ENCODE data around the gene ANKRD6.
"Not testable (repeated sequence)": the region's sequence is repeated elsewhere in the genome, so short reads cannot be mapped to it uniquely, and the experiment has no call there.

The ANKRD6 gene

GRCh38 chr6:89641581-89641980, 208.6 kb downstream of the ANKRD6 start:
- H3K4me1 Mint-ChIP-seq = peaks cover 17% of the 10 kb centered on the region
- not testable (repeated sequence) for H3K27ac Mint-ChIP-seq (ENCODE audit: low read depth); H3K4me3 Mint-ChIP-seq; DNase-seq (ENCODE audit: low spot score in 2 of 2); H3K27me3 Mint-ChIP-seq; ATAC-seq (replicated peaks; ENCODE audit: extremely low read depth, poor library complexity, severe bottlenecking); H3K9me3 Mint-ChIP-seq
- H3K36me3 Mint-ChIP-seq (ENCODE audit: insufficient read depth) = peaks cover 23% of the 10 kb centered on the region

DNA sequence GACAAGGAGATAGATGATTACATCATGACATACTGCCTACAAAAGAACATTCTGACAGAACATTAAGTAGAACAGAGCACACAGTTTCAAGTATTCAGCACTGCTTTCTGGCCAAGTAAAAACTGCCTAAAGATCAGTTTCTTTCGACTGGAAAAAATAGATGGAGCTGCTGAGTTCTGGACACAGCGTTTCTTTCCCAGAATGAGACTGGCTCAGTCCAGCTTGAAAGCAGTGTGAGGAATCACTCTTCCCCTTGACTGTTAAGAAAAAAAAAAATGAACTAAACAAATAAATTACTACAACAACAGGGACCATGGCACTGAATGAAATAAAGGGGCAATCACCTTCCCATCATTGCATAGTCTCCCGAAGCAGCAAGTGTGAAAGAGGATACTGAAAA, 210.0 kb downstream of the ANKRD6 start:
- H3K4me1 Mint-ChIP-seq = peaks cover 17% of the 10 kb centered on the region
- H3K36me3 Mint-ChIP-seq (ENCODE audit: insufficient read depth) = peaks cover 32% of the 10 kb centered on the region
- no peak for DNase-seq (ENCODE audit: low spot score in 2 of 2)
- H3K4me3 Mint-ChIP-seq = no peak overlapping the region
- H3K27me3 Mint-ChIP-seq = no peaks in the 10 kb centered on the region
- H3K9me3 Mint-ChIP-seq = no peaks in the 10 kb centered on the region
- no peak for ATAC-seq (replicated peaks; ENCODE audit: extremely low read depth, poor library complexity, severe bottlenecking)
- H3K27ac Mint-ChIP-seq (ENCODE audit: low read depth) = no peak overlapping the region

GRCh38 chr6:89643406-89643805, 210.5 kb downstream of the ANKRD6 start:
- Mint-ChIP-seq H3K4me3 (no peak overlapping the region), H3K36me3 (ENCODE audit: insufficient read depth) (peaks cover 33% of the 10 kb centered on the region), H3K9me3 (no peaks in the 10 kb centered on the region), H3K27me3 (no peaks in the 10 kb centered on the region), H3K4me1 (peaks cover 13% of the 10 kb centered on the region), H3K27ac (ENCODE audit: low read depth) (no peak overlapping the region)
- no peak for ATAC-seq (replicated peaks; ENCODE audit: extremely low read depth, poor library complexity, severe bottlenecking)
- no peak for DNase-seq (ENCODE audit: low spot score in 2 of 2)

GRCh38 chr6:89644864-89645263, 211.9 kb downstream of the ANKRD6 start:
- Mint-ChIP-seq H3K27ac (ENCODE audit: low read depth) (no peak overlapping the region), H3K4me3 (no peak overlapping the region), H3K36me3 (ENCODE audit: insufficient read depth) (peaks cover 36% of the 10 kb centered on the region), H3K9me3 (no peaks in the 10 kb centered on the region), H3K27me3 (no peaks in the 10 kb centered on the region), H3K4me1 (no peaks in the 10 kb centered on the region)
- DNase-seq (ENCODE audit: low spot score in 2 of 2) (no peak), ATAC-seq (replicated peaks; ENCODE audit: extremely low read depth, poor library complexity, severe bottlenecking) (no peak)

- Mint-ChIP-seq H3K27me3 (no peaks in the 10 kb centered on the region), H3K27ac (ENCODE audit: low read depth) (no peak overlapping the region), H3K9me3 (no peaks in the 10 kb centered on the region), H3K4me1 (no peaks in the 10 kb centered on the region), H3K4me3 (no peak overlapping the region), H3K36me3 (ENCODE audit: insufficient read depth) (peaks cover 60% of the 10 kb centered on the region)
- DNase-seq (ENCODE audit: low spot score in 2 of 2) (no peak), ATAC-seq (replicated peaks; ENCODE audit: extremely low read depth, poor library complexity, severe bottlenecking) (no peak)
These were observed 216.7 kb downstream of the ANKRD6 start for GRCh38 chr6:89649682-89650081.

GRCh38 chr6:89650579-89650978, 217.6 kb downstream of the ANKRD6 start:
- Mint-ChIP-seq H3K27me3 (no peaks in the 10 kb centered on the region), H3K27ac (ENCODE audit: low read depth) (no peak overlapping the region), H3K36me3 (ENCODE audit: insufficient read depth) (peaks cover 63% of the 10 kb centered on the region), H3K4me1 (no peaks in the 10 kb centered on the region), H3K4me3 (no peak overlapping the region), H3K9me3 (no peaks in the 10 kb centered on the region)
- ATAC-seq (replicated peaks; ENCODE audit: extremely low read depth, poor library complexity, severe bottlenecking) (no peak), DNase-seq (ENCODE audit: low spot score in 2 of 2) (no peak)

- DNase-seq (ENCODE audit: low spot score in 2 of 2) (no peak), ATAC-seq (replicated peaks; ENCODE audit: extremely low read depth, poor library complexity, severe bottlenecking) (no peak)
- Mint-ChIP-seq H3K9me3 (no peaks in the 10 kb centered on the region), H3K4me1 (peaks cover 5% of the 10 kb centered on the region), H3K36me3 (ENCODE audit: insufficient read depth) (peaks cover 58% of the 10 kb centered on the region), H3K27me3 (no peaks in the 10 kb centered on the region), H3K4me3 (no peak overlapping the region), H3K27ac (ENCODE audit: low read depth) (no peak overlapping the region)
These were observed 222.2 kb downstream of the ANKRD6 start for GRCh38 chr6:89655122-89655521.

DNA sequence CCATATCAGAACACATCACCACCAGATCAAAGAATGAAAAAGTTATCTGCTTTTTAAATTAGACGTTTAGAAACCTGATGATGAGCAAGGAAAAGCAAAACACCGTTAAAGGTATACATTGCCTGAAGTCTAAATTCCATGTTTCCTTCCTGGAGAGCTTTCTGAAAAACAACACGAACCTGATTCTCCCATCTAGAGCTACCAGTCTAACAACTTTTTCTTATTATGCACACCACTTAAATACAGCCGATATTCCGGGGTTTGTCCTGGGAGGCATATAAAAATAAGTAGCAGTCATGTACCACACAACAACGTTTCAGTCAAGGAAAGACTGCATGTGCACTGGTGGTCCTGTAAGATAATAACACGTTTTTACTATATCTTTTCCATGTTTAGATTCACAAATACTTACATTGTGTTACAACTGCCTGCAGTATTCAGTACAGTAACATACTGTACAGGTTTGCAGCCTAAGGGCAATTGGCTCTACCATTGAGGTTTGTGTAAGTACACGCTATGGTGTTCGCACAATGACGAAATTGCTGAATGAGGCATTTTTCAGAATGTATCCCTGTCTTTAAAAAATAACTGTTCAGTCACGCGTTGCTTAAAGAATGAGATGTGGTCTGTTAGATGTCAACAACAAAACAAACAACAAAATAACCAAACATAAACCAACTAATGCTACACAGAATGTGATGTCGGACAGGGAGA, 224.7 kb downstream of the ANKRD6 start:
- H3K36me3 Mint-ChIP-seq (ENCODE audit: insufficient read depth) = peaks cover 46% of the 10 kb centered on the region
- ATAC-seq (replicated peaks; ENCODE audit: extremely low read depth, poor library complexity, severe bottlenecking) (no peak), DNase-seq (ENCODE audit: low spot score in 2 of 2) (no peak)
- peak overlapping the region; percentile 67 for H3K27ac Mint-ChIP-seq (ENCODE audit: low read depth)
- peaks cover 5% of the 10 kb centered on the region for H3K4me1 Mint-ChIP-seq
- H3K9me3 Mint-ChIP-seq = no peaks in the 10 kb centered on the region
- no peak overlapping the region for H3K4me3 Mint-ChIP-seq
- H3K27me3 Mint-ChIP-seq = no peaks in the 10 kb centered on the region

DNA sequence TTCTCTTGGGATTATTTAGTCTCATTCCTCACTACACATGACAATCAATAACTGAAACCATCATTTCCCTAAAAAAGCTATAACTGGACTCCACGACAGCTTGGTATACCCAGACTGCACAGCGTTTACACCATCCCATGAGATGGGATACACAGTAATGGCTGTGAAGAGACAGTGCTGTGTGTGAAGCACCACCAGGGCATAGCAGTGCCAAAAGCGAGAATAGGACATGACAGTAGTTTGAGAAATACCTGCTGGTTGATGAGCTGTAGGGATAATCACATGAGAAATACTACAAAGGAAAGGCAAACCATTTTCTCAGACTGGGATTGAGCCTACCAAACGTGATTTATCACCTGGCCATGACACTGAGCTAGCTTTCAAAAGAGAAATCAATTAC, 228.0 kb downstream of the ANKRD6 start:
- peaks cover 42% of the 10 kb centered on the region for H3K36me3 Mint-ChIP-seq (ENCODE audit: insufficient read depth)
- ATAC-seq (replicated peaks; ENCODE audit: extremely low read depth, poor library complexity, severe bottlenecking) = no peak

DNA sequence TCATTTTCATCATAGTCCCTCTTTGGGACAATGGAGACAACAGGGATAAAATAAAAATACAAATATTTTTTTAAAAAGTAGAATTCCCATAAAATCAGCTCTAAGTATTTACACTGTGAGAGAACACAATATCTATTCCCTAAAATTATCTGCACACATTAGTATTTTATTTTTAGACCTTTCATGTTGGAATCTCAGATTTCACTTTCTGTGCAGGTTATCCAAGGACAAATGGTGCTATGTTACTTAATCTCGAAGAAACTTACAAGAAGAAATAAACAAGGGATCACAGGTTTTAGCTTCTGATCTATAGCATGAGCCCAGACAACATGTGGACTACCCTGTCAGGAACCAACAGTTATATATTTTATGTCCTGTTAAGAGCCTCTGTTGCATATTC, 228.6 kb downstream of the ANKRD6 start:
- no peaks in the 10 kb centered on the region for H3K9me3 Mint-ChIP-seq
- H3K36me3 Mint-ChIP-seq (ENCODE audit: insufficient read depth) = peaks cover 43% of the 10 kb centered on the region
- H3K27ac Mint-ChIP-seq (ENCODE audit: low read depth) = no peak overlapping the region
- H3K4me1 Mint-ChIP-seq = peaks cover 5% of the 10 kb centered on the region
- DNase-seq (ENCODE audit: low spot score in 2 of 2) (no peak), ATAC-seq (replicated peaks; ENCODE audit: extremely low read depth, poor library complexity, severe bottlenecking) (no peak)
- H3K27me3 Mint-ChIP-seq = no peaks in the 10 kb centered on the region
- no peak overlapping the region for H3K4me3 Mint-ChIP-seq

More for the DNA sequence above, 228.0 kb downstream of the ANKRD6 start:
- peaks cover 5% of the 10 kb centered on the region for H3K4me1 Mint-ChIP-seq
- H3K27me3 Mint-ChIP-seq = no peaks in the 10 kb centered on the region
- H3K4me3 Mint-ChIP-seq = no peak overlapping the region
- no peak overlapping the region for H3K27ac Mint-ChIP-seq (ENCODE audit: low read depth)
- no peak for DNase-seq (ENCODE audit: low spot score in 2 of 2)
- no peaks in the 10 kb centered on the region for H3K9me3 Mint-ChIP-seq

DNA sequence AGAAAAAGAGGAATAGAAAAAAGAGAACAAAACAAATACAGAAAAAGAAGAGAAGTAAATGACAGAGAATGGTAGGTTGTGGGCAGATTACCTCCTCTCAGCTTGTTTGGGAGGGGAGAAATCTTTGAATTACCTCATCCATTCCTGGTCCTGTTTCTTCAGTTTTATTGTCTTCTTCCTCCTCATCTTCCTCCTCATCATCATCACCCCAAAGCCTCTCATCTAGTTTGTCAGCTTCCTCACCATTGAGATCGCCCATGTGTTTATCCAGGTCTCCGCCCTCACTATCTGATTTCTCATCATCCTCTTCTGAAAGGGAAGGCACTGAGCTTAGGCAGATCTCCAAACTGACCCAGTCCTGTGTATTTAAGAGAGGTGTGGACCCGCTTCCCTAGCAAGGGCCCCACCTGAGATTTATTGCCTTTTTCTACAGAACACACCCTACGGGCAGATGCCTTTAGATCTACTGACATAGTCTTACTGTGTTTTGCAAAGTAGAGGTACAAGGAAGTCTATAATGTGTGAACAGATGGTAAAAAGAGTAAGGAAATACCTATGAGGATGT, 229.8 kb downstream of the ANKRD6 start:
- ATAC-seq (replicated peaks; ENCODE audit: extremely low read depth, poor library complexity, severe bottlenecking) = no peak
- H3K4me1 Mint-ChIP-seq = peaks cover 5% of the 10 kb centered on the region
- no peak overlapping the region for H3K4me3 Mint-ChIP-seq
- peaks cover 42% of the 10 kb centered on the region for H3K36me3 Mint-ChIP-seq (ENCODE audit: insufficient read depth)
- no peaks in the 10 kb centered on the region for H3K27me3 Mint-ChIP-seq
- DNase-seq (ENCODE audit: low spot score in 2 of 2) = no peak
- H3K9me3 Mint-ChIP-seq = no peaks in the 10 kb centered on the region
- H3K27ac Mint-ChIP-seq (ENCODE audit: low read depth) = no peak overlapping the region

GRCh38 chr6:89667872-89668556, 235.1 kb downstream of the ANKRD6 start:
- no peaks in the 10 kb centered on the region for H3K27me3 Mint-ChIP-seq
- ATAC-seq (replicated peaks; ENCODE audit: extremely low read depth, poor library complexity, severe bottlenecking) (no peak), DNase-seq (ENCODE audit: low spot score in 2 of 2) (no peak)
- H3K36me3 Mint-ChIP-seq (ENCODE audit: insufficient read depth) = peaks cover 47% of the 10 kb centered on the region
- no peaks in the 10 kb centered on the region for H3K9me3 Mint-ChIP-seq
- H3K4me3 Mint-ChIP-seq = no peak overlapping the region
- no peak overlapping the region for H3K27ac Mint-ChIP-seq (ENCODE audit: low read depth)
- H3K4me1 Mint-ChIP-seq = no peaks in the 10 kb centered on the region

DNA sequence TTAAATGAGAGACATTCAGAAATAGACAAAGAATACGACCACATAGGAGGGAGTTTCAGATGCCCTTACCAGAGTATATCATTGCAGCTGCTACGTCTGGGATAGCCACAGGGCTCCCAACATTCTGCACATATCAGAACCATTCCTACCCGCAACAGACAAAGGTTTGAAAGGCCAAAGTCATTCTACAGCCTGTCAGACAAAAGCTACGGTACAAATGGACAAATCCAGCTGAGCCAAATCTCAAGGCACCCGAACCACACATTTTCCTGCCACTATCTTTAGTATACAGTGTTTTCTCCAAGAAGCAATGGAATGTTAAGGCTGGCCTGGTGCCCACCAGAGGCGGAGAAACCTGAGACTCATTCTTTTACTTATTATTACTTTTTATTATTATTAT, 236.1 kb downstream of the ANKRD6 start:
- no peak overlapping the region for H3K27ac Mint-ChIP-seq (ENCODE audit: low read depth)
- H3K4me3 Mint-ChIP-seq = no peak overlapping the region
- H3K4me1 Mint-ChIP-seq = no peaks in the 10 kb centered on the region
- no peaks in the 10 kb centered on the region for H3K9me3 Mint-ChIP-seq
- no peaks in the 10 kb centered on the region for H3K27me3 Mint-ChIP-seq
- H3K36me3 Mint-ChIP-seq (ENCODE audit: insufficient read depth) = peaks cover 44% of the 10 kb centered on the region
- DNase-seq (ENCODE audit: low spot score in 2 of 2) = no peak
- no peak for ATAC-seq (replicated peaks; ENCODE audit: extremely low read depth, poor library complexity, severe bottlenecking)
